Neural cell (in vitro differentiated cells): ENCODE results near the gene TUBAL3.

Experiments used
- CTCF ChIP-seq: fragments of 450-650 bp; IDR thresholded peaks from 2 replicates; pipeline ENCODE4 v1.5.1; 2014; ENCODE audit warnings: antibody characterized with exemption, mild to moderate bottlenecking, moderate library complexity; ENCODE audit not compliant: poor library complexity, severe bottlenecking
- EP300 ChIP-seq: fragments of 450-650 bp; conservative IDR thresholded peaks from 2 replicates; pipeline ENCODE4 v1.6.1; 2014; ENCODE audit warnings: antibody characterized with exemption, mild to moderate bottlenecking, moderate library complexity; ENCODE audit not compliant: poor library complexity, severe bottlenecking
- EZH2 ChIP-seq: fragments of 200-600, 300-800 bp; shearing (Covaris generic), sonication (generic); IDR thresholded peaks from 2 replicates; pipeline ENCODE4 v1.6.1; 2014; ENCODE audit warnings: antibody characterized with exemption, low read length, borderline replicate concordance, mild to moderate bottlenecking; ENCODE audit not compliant: insufficient read depth, poor library complexity, severe bottlenecking
- MXI1 ChIP-seq: fragments of 450-650 bp; conservative IDR thresholded peaks from 2 replicates; pipeline ENCODE4 v1.6.1; 2014; ENCODE audit warnings: antibody characterized with exemption, mild to moderate bottlenecking; ENCODE audit not compliant: poor library complexity, severe bottlenecking
- POLR2AphosphoS5 ChIP-seq: IDR thresholded peaks from 2 replicates; pipeline ENCODE4 v1.6.1; 2012
- RAD21 ChIP-seq: fragments of 450-650 bp; conservative IDR thresholded peaks from 2 replicates; pipeline ENCODE4 v1.6.1; 2014; ENCODE audit warnings: antibody characterized with exemption, mild to moderate bottlenecking, moderate library complexity
- REST ChIP-seq: IDR thresholded peaks from 2 replicates; pipeline ENCODE4 v1.6.1; 2012; ENCODE audit warnings: borderline replicate concordance
- SMC3 ChIP-seq: fragments of 450-650 bp; conservative IDR thresholded peaks from 2 replicates; pipeline ENCODE4 v1.6.1; 2014; ENCODE audit warnings: antibody characterized with exemption, mild to moderate bottlenecking, moderate library complexity; ENCODE audit not compliant: poor library complexity

- TF ChIP-seq CTCF (no peak), EP300 (no peak), MXI1 (no peak), RAD21 (no peak), REST (no peak), SMC3 (no peak), POLR2AphosphoS5 (no peak), EZH2 (no peak)
Observed at GRCh38 chr10:5416981-5417380, 12.4 kb upstream of the TUBAL3 start.
